Peyer's patch (tissue), 4 donors: ENCODE data around the gene GUCA2B. TPM values are rescaled to one million over a fixed set of nuclear protein-coding genes. Genes with fewer than 3 reads are reported as not detected.

Experiments
- DNase-seq, 3 donors: peaks; one replicate each; pipeline ENCODE4 v3.0.0-alpha.2; 2017 to 2019
- H3K27ac ChIP-seq, 4 donors: fragments of 200-600 bp; sonication (generic); one replicate each; pipeline ENCODE4 v1.5.1; 2016 to 2019
- H3K27me3 ChIP-seq, 2 donors: fragments of 200-600 bp; sonication (generic); one replicate each; pipeline ENCODE4 v1.5.1; 2019
- H3K36me3 ChIP-seq, 3 donors: fragments of 200-600 bp; sonication (generic); one replicate each; pipeline ENCODE4 v1.5.1; 2016 to 2019
- H3K4me1 ChIP-seq, 4 donors: fragments of 200-600 bp; sonication (generic); one replicate each; pipeline ENCODE4 v1.5.1; 2016 to 2019
- H3K4me3 ChIP-seq, 4 donors: fragments of 200-600 bp; sonication (generic); 1 replicate in 3 of 4; 2 replicates in 1 of 4; pipeline ENCODE4 v1.5.1; 2016 to 2019; ENCODE audit warnings: mild to moderate bottlenecking in 1 of 4
- H3K9me3 ChIP-seq, 4 donors: fragments of 200-600 bp; sonication (generic); one replicate each; pipeline ENCODE4 v1.5.1; 2016 to 2019; ENCODE audit warnings: mild to moderate bottlenecking in 1 of 4
- POLR2A ChIP-seq, 2 donors: fragments of 450-650 bp; IDR thresholded peaks; one replicate each; pipeline ENCODE4 v1.5.1; 2017; ENCODE audit warnings: antibody characterized with exemption in 2 of 2, mild to moderate bottlenecking in 2 of 2, moderate library complexity in 2 of 2
- total RNA-seq, 4 donors: library from RNA; depleted of rRNA; stranded (reverse); fragments of >200 nt; gene quantifications; one replicate each; pipeline ENCODE4 v1.1.0, GENCODE V29; 2016
- TF ChIP-seq, protein P1 (sequence below), 6 experiments: fragments of 450-650 bp in 4 of 6; fragments of 200-600 bp in 2 of 6; sonication (generic) in 1 of 6; IDR thresholded peaks; one replicate each; pipeline ENCODE4 v1.5.1; 2017 to 2019; ENCODE audit warnings: antibody characterized with exemption in 6 of 6, mild to moderate bottlenecking in 3 of 6, moderate library complexity in 1 of 6

Gene GUCA2B
- total RNA-seq, 4 donors from 2014 or later, result 35.5 to 708 (median 256) TPM

DNA sequence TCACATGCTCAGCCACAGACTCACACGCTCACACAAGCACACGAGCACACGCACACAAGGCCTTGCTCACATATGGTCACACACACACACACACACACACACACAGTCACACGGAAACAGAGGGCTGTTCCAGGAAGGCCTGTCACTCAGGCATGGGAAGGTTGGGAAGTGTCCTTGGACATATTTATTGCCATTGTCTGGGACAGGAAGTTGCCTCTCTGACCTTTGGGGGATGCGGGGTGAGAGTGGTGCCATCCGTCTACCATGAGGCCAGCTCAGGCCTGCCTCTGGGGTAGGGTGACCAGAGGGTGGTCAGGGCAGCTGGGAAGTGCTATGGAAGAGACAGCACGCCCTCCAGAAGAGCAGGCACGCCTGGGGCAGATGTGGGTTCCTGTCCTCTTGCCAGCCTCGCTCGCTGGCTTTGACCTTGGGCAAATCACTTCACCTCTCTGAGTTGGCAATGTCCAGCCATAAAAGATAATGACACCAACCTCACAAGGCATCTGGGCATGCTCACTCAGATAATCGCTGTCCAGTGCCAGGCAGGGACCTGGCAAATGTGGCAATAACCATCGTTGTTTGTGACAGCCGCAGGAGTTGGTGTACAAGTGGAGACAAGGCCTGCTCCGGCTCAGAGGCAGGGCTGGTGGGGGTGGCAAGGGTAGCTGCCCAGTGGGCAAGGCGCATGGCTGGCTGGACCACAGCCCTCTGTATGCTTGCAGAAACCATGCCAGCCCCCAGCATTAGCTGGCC is 19.3 kb downstream of the GUCA2B start:
- no peak overlapping the region for H3K4me3 ChIP-seq
- no peaks in the 10 kb centered on the region for H3K9me3 ChIP-seq
- no peaks in the 10 kb centered on the region for H3K36me3 ChIP-seq
- peak overlapping the region in 3 of 4 donors; percentile 44 to 94 (median 81) for H3K27ac ChIP-seq
- H3K4me1 ChIP-seq, result peaks cover 0 to 14% (median 4%) of the 10 kb centered on the region in 4 donors
- H3K27me3 ChIP-seq, result no peaks in the 10 kb centered on the region
- DNase-seq, result peak in 2 of 3 donors; percentile 78
- TF ChIP-seq POLR2A (IDR thresholded peaks at IDR 0.05), result no peak
- TF ChIP-seq, protein P1, sequence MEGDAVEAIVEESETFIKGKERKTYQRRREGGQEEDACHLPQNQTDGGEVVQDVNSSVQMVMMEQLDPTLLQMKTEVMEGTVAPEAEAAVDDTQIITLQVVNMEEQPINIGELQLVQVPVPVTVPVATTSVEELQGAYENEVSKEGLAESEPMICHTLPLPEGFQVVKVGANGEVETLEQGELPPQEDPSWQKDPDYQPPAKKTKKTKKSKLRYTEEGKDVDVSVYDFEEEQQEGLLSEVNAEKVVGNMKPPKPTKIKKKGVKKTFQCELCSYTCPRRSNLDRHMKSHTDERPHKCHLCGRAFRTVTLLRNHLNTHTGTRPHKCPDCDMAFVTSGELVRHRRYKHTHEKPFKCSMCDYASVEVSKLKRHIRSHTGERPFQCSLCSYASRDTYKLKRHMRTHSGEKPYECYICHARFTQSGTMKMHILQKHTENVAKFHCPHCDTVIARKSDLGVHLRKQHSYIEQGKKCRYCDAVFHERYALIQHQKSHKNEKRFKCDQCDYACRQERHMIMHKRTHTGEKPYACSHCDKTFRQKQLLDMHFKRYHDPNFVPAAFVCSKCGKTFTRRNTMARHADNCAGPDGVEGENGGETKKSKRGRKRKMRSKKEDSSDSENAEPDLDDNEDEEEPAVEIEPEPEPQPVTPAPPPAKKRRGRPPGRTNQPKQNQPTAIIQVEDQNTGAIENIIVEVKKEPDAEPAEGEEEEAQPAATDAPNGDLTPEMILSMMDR (IDR thresholded peaks at IDR 0.05), result no peak

DNA sequence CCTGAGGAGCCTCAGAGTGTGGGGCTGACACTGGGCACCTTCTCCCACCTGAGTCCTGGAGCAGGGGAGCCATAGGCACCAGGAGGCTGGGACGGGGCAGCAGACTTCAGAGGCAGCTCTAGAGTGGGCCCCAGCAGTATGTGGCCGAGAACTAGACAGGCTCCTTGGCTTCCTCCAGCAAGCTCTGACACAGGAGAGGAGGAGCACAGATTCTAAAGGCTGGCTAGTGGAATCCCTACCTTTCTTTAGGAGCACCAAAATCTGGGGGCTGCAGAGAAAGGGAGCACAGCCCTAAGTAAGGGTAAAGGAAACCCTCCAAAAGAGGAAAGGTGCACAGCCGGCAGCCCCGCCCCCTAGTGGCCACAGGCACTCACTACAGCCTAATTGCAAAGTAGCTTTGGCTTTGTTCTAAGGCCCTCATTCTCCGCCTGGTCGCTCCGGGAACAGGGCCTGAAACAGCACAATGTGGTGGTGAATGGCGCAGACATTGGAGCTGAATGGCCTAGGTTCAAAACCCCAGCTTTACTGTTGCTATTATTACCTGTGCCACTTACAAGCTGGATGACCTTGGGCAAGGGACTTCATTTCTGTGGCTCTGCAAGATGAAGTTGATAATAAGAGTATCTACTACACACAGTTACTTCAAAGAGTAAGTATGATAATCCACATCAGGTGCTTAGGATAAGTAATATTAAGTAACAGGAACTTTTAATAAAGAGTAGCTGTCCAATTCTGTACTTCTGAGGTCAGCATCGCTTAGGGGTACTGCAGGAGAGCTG is 20.1 kb downstream of the GUCA2B start:
- DNase-seq, result peak; percentile 45 to 86 (median 74)
- H3K27me3 ChIP-seq, result no peaks in the 10 kb centered on the region
- H3K27ac ChIP-seq, result peak overlapping the region in 3 of 4 donors; percentile 44 to 94 (median 81)
- no peaks in the 10 kb centered on the region for H3K9me3 ChIP-seq
- peaks cover 0 to 18% (median 4%) of the 10 kb centered on the region in 4 donors for H3K4me1 ChIP-seq
- H3K36me3 ChIP-seq, result no peaks in the 10 kb centered on the region
- H3K4me3 ChIP-seq, result no peak overlapping the region
- TF ChIP-seq, protein P1 (IDR thresholded peaks at IDR 0.05), result peak; percentile 85 to 97 (median 90)
- TF ChIP-seq POLR2A (IDR thresholded peaks at IDR 0.05), result no peak

DNA sequence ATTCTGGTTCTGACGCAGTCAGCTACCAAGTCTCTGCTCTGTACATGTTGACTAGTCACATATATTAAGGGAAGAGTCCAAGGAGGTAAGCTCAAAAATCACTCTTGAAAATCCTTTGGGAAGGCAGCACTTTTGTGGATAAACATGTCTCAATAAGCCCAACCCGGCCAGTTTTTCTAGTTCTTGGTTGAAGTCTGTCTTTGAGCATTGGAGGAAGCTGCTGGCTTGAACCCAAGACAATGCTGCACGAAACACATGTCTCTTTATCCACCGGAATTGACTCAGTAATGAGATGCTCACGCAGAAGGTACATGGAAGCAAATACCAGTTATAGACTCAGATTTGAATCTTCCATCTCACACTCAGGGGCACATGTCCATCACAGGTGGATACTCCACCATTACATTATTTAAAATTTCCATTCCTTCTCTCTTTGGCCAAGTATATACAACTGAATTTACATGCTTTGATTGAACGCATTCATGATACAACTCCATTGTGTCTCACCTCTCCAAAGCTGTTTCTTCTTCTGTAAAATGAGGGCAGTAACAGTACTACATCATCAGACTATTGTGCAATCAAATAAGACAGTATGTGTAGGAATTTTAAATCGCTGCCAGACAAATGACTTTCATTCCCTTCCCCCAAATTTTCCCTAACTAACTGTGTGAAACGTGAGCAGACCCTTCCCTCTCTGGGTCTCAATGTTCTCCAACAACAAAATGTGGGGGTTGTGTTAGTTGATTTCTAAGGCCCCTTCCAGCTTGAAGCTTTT is 20.9 kb downstream of the GUCA2B start:
- H3K36me3 ChIP-seq, result no peaks in the 10 kb centered on the region
- no peak for DNase-seq
- no peak overlapping the region for H3K4me3 ChIP-seq
- H3K27me3 ChIP-seq, result no peaks in the 10 kb centered on the region
- no peak for TF ChIP-seq POLR2A (IDR thresholded peaks at IDR 0.05)
- TF ChIP-seq, protein P1 (IDR thresholded peaks at IDR 0.05), result no peak
- no peak overlapping the region for H3K27ac ChIP-seq
- H3K9me3 ChIP-seq, result no peaks in the 10 kb centered on the region
- H3K4me1 ChIP-seq, result peaks cover 0 to 18% (median 4%) of the 10 kb centered on the region in 4 donors

DNA sequence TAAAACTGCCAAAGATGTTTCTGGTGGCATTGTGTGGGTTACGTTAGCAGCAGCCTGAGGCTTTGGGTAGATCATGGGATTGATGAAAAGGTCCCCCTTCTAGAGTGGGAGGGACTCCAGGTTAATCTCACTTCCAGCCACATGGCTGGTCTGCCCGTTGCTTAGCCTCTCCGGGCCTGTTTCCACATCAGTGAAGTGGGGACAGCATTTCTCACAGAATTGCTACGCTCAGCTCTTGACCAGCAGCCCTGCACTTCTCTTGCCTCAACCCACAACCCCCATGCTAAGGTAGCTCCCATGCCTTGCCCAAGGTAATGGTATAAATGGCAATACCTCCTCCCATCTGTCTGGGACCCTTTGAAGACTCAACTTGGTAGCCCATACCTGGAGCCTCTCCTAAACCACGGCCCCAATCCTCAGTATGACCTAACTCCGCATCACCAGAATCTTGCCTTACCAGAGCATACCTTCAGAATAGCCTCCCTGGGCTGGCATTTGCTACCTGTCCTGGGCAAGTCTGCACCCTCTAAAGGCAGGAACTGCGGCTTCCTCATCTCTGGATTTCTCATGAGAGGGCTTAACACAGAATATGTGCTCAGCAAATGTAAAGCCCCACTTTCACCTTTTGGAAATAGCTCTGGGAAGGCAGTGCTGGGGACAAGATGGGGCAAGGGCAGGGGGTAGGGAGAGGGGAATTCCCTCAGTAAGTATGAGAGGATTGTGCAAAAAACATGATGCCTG is 22.3 kb downstream of the GUCA2B start:
- Histone ChIP-seq H3K27me3 (no peaks in the 10 kb centered on the region), H3K27ac (no peak overlapping the region), H3K4me3 (no peak overlapping the region), H3K4me1 (peaks cover 0 to 18% (median 4%) of the 10 kb centered on the region in 4 donors), H3K9me3 (no peaks in the 10 kb centered on the region), H3K36me3 (peaks cover 0 to 5% (median 0%) of the 10 kb centered on the region in 3 donors)
- DNase-seq, result no peak
- TF ChIP-seq, protein P1 (IDR thresholded peaks at IDR 0.05), result no peak
- TF ChIP-seq POLR2A (IDR thresholded peaks at IDR 0.05), result no peak
